GM12872 (cell line): Measurements from ENCODE around the gene EPB41.

Experiments used
- TF ChIP-seq, protein P1 (sequence below): IDR thresholded peaks from 3 replicates; pipeline ENCODE4 v1.5.1; 2011; ENCODE audit warnings: low read depth, mild to moderate bottlenecking, low read length, moderate library complexity; ENCODE audit not compliant: insufficient read depth

EPB41 gene

DNA sequence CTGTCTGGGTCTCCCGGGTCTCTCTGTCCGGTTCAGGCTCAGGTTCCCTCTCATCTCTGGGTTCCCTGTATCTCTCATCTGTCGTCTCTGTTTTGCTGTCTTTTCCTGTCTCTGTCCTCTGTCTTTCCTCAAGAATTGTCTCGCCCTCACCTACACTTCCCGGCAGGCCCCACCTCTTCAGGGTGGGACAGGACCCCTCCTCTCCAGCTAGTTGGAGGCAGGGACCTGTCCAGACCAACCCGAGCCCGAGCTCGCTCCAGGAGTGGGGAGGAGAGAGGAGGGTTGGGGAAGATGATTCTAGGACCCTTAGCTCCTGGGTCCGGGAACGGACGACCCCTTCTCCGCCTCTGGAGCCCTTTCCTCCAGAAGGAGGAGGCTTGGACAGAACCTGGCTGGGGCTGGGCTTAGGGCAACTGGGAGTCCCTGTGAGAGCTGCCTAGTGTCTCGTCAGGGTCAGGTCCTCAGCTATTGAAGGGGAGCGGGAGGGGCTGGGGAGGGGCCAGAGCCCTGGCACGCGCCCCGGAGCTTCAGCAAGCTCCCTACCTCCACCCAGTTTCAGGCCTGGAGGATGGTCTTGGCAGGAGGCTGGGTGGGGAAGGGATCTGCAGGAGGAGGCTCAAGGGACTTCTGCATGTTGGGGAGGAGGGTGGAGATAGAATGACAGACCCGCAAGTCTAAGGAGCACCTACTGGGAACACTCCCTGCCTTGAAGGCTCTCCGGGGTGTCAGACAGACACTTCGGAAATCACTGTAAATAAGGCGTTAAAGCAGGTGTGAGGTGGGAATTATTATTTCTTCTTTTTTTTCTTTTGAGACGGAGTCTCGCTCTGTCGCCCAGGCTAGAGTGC lies 26.3 kb upstream of the EPB41 start:
- TF ChIP-seq, protein P1, sequence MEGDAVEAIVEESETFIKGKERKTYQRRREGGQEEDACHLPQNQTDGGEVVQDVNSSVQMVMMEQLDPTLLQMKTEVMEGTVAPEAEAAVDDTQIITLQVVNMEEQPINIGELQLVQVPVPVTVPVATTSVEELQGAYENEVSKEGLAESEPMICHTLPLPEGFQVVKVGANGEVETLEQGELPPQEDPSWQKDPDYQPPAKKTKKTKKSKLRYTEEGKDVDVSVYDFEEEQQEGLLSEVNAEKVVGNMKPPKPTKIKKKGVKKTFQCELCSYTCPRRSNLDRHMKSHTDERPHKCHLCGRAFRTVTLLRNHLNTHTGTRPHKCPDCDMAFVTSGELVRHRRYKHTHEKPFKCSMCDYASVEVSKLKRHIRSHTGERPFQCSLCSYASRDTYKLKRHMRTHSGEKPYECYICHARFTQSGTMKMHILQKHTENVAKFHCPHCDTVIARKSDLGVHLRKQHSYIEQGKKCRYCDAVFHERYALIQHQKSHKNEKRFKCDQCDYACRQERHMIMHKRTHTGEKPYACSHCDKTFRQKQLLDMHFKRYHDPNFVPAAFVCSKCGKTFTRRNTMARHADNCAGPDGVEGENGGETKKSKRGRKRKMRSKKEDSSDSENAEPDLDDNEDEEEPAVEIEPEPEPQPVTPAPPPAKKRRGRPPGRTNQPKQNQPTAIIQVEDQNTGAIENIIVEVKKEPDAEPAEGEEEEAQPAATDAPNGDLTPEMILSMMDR: no peak

DNA sequence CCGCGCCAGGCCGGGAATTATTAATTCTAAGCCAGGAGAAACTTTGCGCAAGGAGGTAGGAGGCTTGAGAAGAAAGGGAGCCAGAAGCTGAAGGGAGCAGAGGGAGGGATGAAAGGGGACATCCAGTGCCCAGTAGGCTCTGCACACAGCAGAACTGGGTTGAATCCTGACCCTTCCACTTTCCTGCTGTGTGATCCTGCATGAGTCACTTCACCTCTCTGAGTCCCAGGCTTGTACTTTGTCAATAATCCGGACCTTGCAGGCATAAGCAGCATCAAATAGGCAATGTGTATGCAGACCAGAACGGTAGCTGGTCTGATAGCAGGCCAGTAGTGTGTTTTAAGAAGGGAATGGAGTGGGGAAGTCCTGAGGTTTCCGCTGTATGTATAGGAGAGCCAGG lies 25.5 kb upstream of the EPB41 start:
- TF ChIP-seq, protein P1: no peak

DNA sequence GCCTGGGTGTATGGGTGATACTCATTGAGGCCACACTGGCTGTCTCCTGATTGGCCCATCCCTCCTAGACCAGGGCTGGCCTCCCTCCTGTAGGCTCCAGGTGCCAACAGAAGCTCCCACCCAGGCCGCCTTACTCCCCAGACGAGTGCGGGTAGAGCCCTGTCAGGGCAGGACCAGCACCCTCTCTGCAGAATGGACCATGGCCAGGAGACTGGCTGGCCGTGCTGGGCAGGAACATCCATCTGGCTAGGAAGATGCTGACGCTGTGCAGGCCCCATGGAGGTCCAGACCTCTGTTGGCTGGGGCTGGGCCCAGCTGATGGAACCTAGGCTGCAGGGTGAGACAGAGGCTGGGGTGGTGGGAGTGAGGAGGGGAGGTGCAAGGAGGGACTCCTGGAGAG lies 25.0 kb upstream of the EPB41 start:
- TF ChIP-seq, protein P1: no peak

DNA sequence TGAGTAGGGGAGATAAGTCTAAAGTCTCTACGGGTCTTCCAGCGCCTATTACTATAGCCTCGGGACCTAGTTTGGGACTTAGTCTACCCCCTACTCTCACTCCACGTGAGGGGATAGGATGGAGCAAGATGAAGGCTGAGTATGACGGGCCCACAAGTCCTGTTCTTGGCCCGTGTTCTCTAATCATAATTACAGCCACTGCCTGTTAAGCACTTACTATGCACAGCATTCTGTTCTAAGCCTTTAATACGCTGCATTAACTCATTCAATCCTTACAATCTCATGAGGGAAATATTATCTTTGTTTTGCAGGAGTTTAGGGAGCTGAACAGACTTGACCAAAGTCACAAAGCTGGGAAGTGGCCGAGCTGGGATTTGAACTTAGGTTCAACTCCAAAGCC lies 23.9 kb upstream of the EPB41 start:
- TF ChIP-seq, protein P1: no peak

DNA sequence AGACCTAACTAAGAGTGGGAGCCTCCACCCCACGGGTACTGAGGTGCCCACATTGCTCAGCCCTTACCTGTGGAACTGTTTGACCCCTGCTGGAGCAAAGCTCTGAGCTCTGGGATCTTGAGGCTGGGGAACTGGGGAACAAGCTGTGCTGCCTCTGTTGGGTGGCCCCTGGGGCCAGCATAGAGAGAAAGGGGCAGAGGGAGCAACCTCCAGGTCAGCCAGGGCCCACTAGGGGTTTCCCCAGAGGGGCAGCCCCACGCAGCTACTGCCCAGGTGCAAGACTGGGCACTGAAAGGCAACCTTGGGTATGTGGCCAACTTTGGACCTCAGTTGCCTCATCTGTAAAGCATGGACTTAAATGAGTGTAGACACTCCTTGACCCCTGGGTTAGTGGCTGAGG lies 23.5 kb upstream of the EPB41 start:
- TF ChIP-seq, protein P1: no peak

DNA sequence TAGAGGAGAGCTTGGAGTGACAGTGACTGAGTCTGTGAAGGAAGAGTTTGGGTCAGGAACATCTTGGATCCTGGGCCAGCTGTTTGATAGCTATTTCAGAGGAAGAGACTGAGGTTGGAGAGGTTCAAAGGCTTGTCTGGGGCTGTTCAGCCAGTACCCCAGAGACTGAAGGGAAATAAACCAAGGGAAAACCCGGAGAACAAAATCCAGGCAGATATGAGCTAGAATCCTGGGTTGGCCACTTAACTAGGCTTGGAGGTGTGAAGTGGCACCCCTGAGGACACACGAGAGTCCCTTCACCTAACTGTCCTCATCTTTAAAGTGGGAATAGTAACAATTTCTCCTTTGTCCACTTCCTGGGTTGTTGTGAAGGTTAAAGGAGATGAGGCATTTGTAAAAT lies 23.1 kb upstream of the EPB41 start:
- TF ChIP-seq, protein P1: no peak

DNA sequence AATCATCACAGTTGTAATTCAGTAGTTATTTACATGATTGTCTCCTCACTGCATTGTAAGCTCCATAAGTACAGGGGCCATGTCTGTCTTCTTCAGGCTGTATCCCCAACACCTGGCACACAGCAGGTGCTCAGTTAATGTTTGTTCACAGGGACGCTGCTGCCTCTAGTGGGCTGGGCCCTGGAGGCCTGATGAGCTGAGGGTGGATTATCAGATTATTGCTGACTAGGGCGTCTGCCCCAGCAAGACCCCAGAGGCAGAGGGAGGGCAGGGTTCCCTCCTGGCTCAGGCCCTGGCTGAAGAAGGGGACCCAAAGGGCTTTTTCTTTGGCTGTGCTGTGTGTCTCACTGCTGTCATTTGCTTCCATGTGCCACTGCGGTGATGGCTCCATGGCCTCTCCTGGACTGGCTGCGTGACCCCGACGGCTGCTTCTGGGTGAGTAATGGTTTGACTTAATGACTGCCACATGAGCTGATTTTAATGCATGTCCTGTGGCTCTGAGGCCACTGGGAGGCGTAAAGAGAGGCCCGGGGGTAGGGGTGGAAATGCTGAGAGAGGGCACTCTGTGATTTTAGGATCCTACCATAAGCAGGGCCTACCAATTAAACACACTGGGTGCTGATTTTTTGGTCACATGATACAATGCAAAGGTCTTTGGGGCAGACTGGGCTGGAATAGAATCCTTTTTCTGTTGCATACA lies 20.8 kb upstream of the EPB41 start:
- TF ChIP-seq, protein P1: peak; percentile 32; the same call in 1 of the 3 replicates
